Thyroid gland (tissue), 4 donors: ENCODE results near the gene DPY19L1.

Experiments
- CTCF ChIP-seq, 6 experiments: fragments of 200-600 bp in 3 of 6; fragments of 450-650 bp in 3 of 6; sonication (generic) in 3 of 6; IDR thresholded peaks; one replicate each; pipeline ENCODE4 v1.5.1; 2016 to 2019; ENCODE audit warnings: antibody characterized with exemption in 6 of 6, mild to moderate bottlenecking in 2 of 6, inconsistent platforms in 1 of 6, moderate library complexity in 1 of 6
- POLR2A ChIP-seq, 2 donors: fragments of 450-650 bp; IDR thresholded peaks; one replicate each; pipeline ENCODE4 v1.6.1; 2017; ENCODE audit warnings: antibody characterized with exemption in 2 of 2, mild to moderate bottlenecking in 2 of 2, moderate library complexity in 1 of 2

GRCh38 chr7:34952822-34953221 lies 84.5 kb downstream of the DPY19L1 start:
- TF ChIP-seq CTCF (IDR thresholded peaks at IDR 0.05) (no peak), POLR2A (IDR thresholded peaks at IDR 0.05) (no peak)
